HEK293 (cell line): Measurements from ENCODE around the gene VSTM2L.

Experiments used
- HOXA7 ChIP-seq: sonication (generic); formaldehyde crosslinking; IDR thresholded peaks from 2 replicates; pipeline ENCODE4 v1.8.1; 2022; ENCODE audit warnings: missing genetic modification reagents, borderline replicate concordance
- KLF7 ChIP-seq: fragments of 450-650 bp; formaldehyde crosslinking; IDR thresholded peaks from 2 replicates; pipeline ENCODE4 v1.5.1; 2016; ENCODE audit warnings: missing biosample characterization, missing genetic modification characterization, borderline replicate concordance
- ZNF175 ChIP-seq: fragments of 450-650 bp; formaldehyde crosslinking; IDR thresholded peaks from 2 replicates; pipeline ENCODE4 v1.5.1; 2016; ENCODE audit warnings: missing biosample characterization, missing genetic modification characterization
- ZNF223 ChIP-seq: fragments of 450-650 bp; formaldehyde crosslinking; IDR thresholded peaks from 2 replicates; pipeline ENCODE4 v1.5.1; 2016; ENCODE audit warnings: missing biosample characterization, missing genetic modification characterization
- TF ChIP-seq, protein P1 (sequence below): fragments of 450-650 bp; formaldehyde crosslinking; IDR thresholded peaks from 2 replicates; pipeline ENCODE4 v1.5.1; 2016; ENCODE audit warnings: missing biosample characterization, missing genetic modification characterization
- TF ChIP-seq, protein P2 (sequence below): sonication (generic); formaldehyde crosslinking; IDR thresholded peaks from 2 replicates; pipeline ENCODE4 v1.8.1; 2022; ENCODE audit warnings: mild to moderate bottlenecking, moderate library complexity, missing genetic modification reagents
- TF ChIP-seq, protein P3 (sequence below): fragments of 450-650 bp; formaldehyde crosslinking; IDR thresholded peaks from 2 replicates; pipeline ENCODE4 v1.5.1; 2016; ENCODE audit warnings: missing biosample characterization, missing genetic modification characterization

DNA sequence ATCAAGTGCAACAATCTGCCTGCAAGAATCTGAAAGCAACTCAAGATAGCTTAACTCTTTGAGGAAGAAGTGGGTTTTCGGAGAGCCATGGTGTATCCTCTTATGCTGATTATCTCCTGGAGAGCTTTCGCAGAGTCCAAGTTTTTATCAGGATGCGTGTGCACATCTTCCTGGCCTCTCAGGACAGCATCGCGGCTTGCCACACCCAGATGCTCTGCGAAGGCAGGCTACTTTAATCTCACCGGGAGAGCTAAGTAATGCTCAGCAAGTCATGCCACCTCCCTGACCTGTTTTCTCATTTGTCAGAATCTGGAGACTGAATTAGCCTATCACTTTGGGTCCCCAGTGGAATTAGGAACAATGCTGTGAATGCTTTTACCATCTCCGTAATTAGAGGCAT, 77.5 kb downstream of the VSTM2L start:
- TF ChIP-seq, protein P1, sequence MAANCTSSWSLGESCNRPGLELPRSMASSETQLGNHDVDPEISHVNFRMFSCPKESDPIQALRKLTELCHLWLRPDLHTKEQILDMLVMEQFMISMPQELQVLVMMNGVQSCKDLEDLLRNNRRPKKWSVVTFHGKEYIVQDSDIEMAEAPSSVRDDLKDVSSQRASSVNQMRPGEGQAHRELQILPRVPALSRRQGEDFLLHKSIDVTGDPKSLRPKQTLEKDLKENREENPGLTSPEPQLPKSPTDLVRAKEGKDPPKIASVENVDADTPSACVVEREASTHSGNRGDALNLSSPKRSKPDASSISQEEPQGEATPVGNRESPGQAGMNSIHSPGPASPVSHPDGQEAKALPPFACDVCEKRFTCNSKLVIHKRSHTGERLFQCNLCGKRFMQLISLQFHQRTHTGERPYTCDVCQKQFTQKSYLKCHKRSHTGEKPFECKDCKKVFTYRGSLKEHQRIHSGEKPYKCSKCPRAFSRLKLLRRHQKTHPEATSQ (tag by site-specific recombination) = no peak
- TF ChIP-seq, protein P2, sequence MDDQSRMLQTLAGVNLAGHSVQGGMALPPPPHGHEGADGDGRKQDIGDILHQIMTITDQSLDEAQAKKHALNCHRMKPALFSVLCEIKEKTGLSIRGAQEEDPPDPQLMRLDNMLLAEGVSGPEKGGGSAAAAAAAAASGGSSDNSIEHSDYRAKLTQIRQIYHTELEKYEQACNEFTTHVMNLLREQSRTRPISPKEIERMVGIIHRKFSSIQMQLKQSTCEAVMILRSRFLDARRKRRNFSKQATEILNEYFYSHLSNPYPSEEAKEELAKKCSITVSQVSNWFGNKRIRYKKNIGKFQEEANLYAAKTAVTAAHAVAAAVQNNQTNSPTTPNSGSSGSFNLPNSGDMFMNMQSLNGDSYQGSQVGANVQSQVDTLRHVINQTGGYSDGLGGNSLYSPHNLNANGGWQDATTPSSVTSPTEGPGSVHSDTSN (CRISPR knock-in tag) = no peak
- TF ChIP-seq KLF7 (tag by site-specific recombination) (no peak), HOXA7 (CRISPR knock-in tag) (no peak), ZNF175 (no peak), ZNF223 (tag by site-specific recombination) (no peak)
- TF ChIP-seq, protein P3, sequence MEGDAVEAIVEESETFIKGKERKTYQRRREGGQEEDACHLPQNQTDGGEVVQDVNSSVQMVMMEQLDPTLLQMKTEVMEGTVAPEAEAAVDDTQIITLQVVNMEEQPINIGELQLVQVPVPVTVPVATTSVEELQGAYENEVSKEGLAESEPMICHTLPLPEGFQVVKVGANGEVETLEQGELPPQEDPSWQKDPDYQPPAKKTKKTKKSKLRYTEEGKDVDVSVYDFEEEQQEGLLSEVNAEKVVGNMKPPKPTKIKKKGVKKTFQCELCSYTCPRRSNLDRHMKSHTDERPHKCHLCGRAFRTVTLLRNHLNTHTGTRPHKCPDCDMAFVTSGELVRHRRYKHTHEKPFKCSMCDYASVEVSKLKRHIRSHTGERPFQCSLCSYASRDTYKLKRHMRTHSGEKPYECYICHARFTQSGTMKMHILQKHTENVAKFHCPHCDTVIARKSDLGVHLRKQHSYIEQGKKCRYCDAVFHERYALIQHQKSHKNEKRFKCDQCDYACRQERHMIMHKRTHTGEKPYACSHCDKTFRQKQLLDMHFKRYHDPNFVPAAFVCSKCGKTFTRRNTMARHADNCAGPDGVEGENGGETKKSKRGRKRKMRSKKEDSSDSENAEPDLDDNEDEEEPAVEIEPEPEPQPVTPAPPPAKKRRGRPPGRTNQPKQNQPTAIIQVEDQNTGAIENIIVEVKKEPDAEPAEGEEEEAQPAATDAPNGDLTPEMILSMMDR = no peak
